HepG2 (cell line): ENCODE results near the gene HARS2. TPM values are rescaled to one million over a fixed set of nuclear protein-coding genes. Genes with fewer than 3 reads are reported as not detected.
A peak's percentile ranks its signal among the peaks of the same experiment; 100 is the strongest.

Source experiments
- ATAC-seq: fragments of 200-7000 bp; cut with Tn5 transposase; 3 replicates; pipeline ENCODE4 v1.9.1; 2020; ENCODE audit warnings: mild to moderate bottlenecking, moderate library complexity
- BruUV-seq: library from RNA; stranded (reverse); fragments of 400-500 nt; replicated peaks from 2 replicates; lab custom pipeline; 2021; lab: Mats Ljungman, UMichigan
- CTCF ChIA-PET: fragments of 300-600 bp; formaldehyde crosslinking; extraction: SDS; loops from one replicate; lab custom pipeline; 2021; ENCODE audit warnings: low total read pairs, inconsistent platforms, low intra/inter-chr PET ratio; lab: Yijun Ruan, JAX
- POLR2A ChIA-PET: fragments of 350-600 bp; sonication (Branson Sonifier 250); formaldehyde crosslinking; loops from one replicate; lab custom pipeline; 2020; ENCODE audit warnings: antibody characterized with exemption, inconsistent platforms; lab: Yijun Ruan, JAX
- DNase-seq: peaks from one replicate; pipeline ENCODE4 v3.0.0-alpha.2; 2015; ENCODE audit warnings: low spot score
- FAIRE-seq: peaks from 3 replicates; lab custom pipeline; 2011; peaks lifted over from hg19 to GRCh38; lab: Jason Lieb, UNC
- H2AFZ ChIP-seq: one replicate; pipeline ENCODE4 v1.6.1; 2011; ENCODE audit warnings: low read length, inconsistent platforms
- H3K27ac ChIP-seq: fragments of 300-600 bp; 3 replicates; pipeline ENCODE4 v1.8.0; 2011; ENCODE audit warnings: mixed run types, mild to moderate bottlenecking, mixed read lengths, low read length, inconsistent platforms; ENCODE audit not compliant: insufficient read depth; ENCODE audit errors: extremely low read length
- H3K27me3 ChIP-seq, 2 experiments: fragments of 200-600 bp in 1 of 2; 2 replicates in 1 of 2; 3 replicates in 1 of 2; pipeline versions ENCODE4 v1.6.0 to v1.8.0; 2011; ENCODE audit warnings: low read length in 2 of 2, mild to moderate bottlenecking in 2 of 2, moderate library complexity in 2 of 2, inconsistent platforms in 1 of 2; ENCODE audit not compliant: insufficient read depth in 2 of 2, control insufficient read depth in 1 of 2
- H3K36me3 ChIP-seq, 2 experiments: fragments of 200-600 bp in 1 of 2; replicated peaks in 1 of 2; 2 replicates in 1 of 2; 3 replicates in 1 of 2; pipeline versions ENCODE4 v1.5.1 to v1.8.0; 2011; ENCODE audit warnings: low read length in 2 of 2, inconsistent platforms in 1 of 2; ENCODE audit not compliant: insufficient read depth in 2 of 2, control insufficient read depth in 1 of 2
- H3K4me1 ChIP-seq: 2 replicates; pipeline ENCODE4 v1.5.1; 2012; ENCODE audit warnings: low read length, inconsistent platforms; ENCODE audit not compliant: insufficient read depth
- H3K4me2 ChIP-seq: 2 replicates; pipeline ENCODE4 v1.6.0; 2011; ENCODE audit warnings: low read depth, low read length, inconsistent platforms
- H3K4me3 ChIP-seq, 3 experiments: fragments of 200-600 bp in 1 of 3; sonication (generic), shearing (Covaris generic) in 1 of 3; replicated peaks in 1 of 3; 2 replicates each; pipeline ENCODE4 v1.5.1; 2011 to 2016; ENCODE audit warnings: low read length in 3 of 3, inconsistent platforms in 2 of 3, low read depth in 2 of 3, mild to moderate bottlenecking in 2 of 3, control low read depth in 1 of 3, mixed read lengths in 1 of 3; ENCODE audit not compliant: insufficient read depth in 1 of 3
- H3K79me2 ChIP-seq: one replicate; pipeline ENCODE4 v1.6.1; 2011; ENCODE audit warnings: low read length, inconsistent platforms; ENCODE audit not compliant: insufficient read depth
- H3K9ac ChIP-seq: 2 replicates; pipeline ENCODE4 v1.6.0; 2011; ENCODE audit warnings: mild to moderate bottlenecking, low read depth, low read length, inconsistent platforms; ENCODE audit not compliant: insufficient read depth
- H3K9me3 ChIP-seq: 2 replicates; pipeline ENCODE4 v1.5.1; 2012; ENCODE audit warnings: mild to moderate bottlenecking, low read length
- H4K20me1 ChIP-seq: 2 replicates; pipeline ENCODE4 v1.6.0; 2011; ENCODE audit warnings: inconsistent platforms, mild to moderate bottlenecking, low read length, moderate library complexity; ENCODE audit not compliant: insufficient read depth
- BRCA1 ChIP-seq: sonication (generic); formaldehyde crosslinking; IDR thresholded peaks from 2 replicates; pipeline ENCODE4 v1.4.0; 2020; ENCODE audit warnings: missing genetic modification reagents
- ISL2 ChIP-seq: sonication (generic); formaldehyde crosslinking; IDR thresholded peaks from 2 replicates; pipeline ENCODE4 v1.5.0; 2020; ENCODE audit warnings: missing genetic modification reagents
- JARID2 ChIP-seq: sonication (generic); formaldehyde crosslinking; IDR thresholded peaks from 2 replicates; pipeline ENCODE4 v1.8.1; 2023; ENCODE audit warnings: missing genetic modification reagents, inconsistent platforms; ENCODE audit not compliant: insufficient replicate concordance
- MED13 ChIP-seq: sonication (generic); formaldehyde crosslinking; IDR thresholded peaks from 2 replicates; pipeline ENCODE4 v1.5.0; 2020; ENCODE audit warnings: missing genetic modification reagents
- NFKBIZ ChIP-seq: IDR thresholded peaks from 2 replicates; pipeline ENCODE4 v1.6.1; 2018; ENCODE audit warnings: missing genetic modification reagents, missing compliant biosample characterization
- NRL ChIP-seq: sonication (generic); formaldehyde crosslinking; IDR thresholded peaks from 2 replicates; pipeline ENCODE4 v1.5.0; 2020; ENCODE audit warnings: missing genetic modification reagents, mild to moderate bottlenecking, moderate library complexity, borderline replicate concordance
- SMAD9 ChIP-seq: sonication (generic); formaldehyde crosslinking; IDR thresholded peaks from 2 replicates; pipeline ENCODE4 v1.5.1; 2020; ENCODE audit warnings: mild to moderate bottlenecking, missing genetic modification reagents
- SP140L ChIP-seq: sonication (generic); formaldehyde crosslinking; IDR thresholded peaks from 2 replicates; pipeline ENCODE4 v1.4.0; 2020; ENCODE audit warnings: missing genetic modification reagents, borderline replicate concordance
- TAF15 ChIP-seq: fragments of 200-400 bp; formaldehyde crosslinking; IDR thresholded peaks from one replicate; pipeline ENCODE4 v1.6.1; 2018; ENCODE audit warnings: mild to moderate bottlenecking, low read depth, low read length; ENCODE audit not compliant: poor library complexity, severe bottlenecking
- ZMAT5 ChIP-seq: sonication (generic); formaldehyde crosslinking; IDR thresholded peaks from 2 replicates; pipeline ENCODE4 v1.5.0; 2020; ENCODE audit warnings: mild to moderate bottlenecking, low read depth, missing genetic modification reagents, borderline replicate concordance
- ZNF296 ChIP-seq: sonication (generic); formaldehyde crosslinking; conservative IDR thresholded peaks from 2 replicates; pipeline ENCODE4 v1.5.0; 2020; ENCODE audit warnings: mild to moderate bottlenecking, missing genetic modification reagents
- ZNF598 ChIP-seq: sonication (generic); formaldehyde crosslinking; IDR thresholded peaks from 2 replicates; pipeline ENCODE4 v1.5.1; 2020; ENCODE audit warnings: mild to moderate bottlenecking, missing genetic modification reagents, borderline replicate concordance
- ZNF704 ChIP-seq: sonication (generic); formaldehyde crosslinking; IDR thresholded peaks from 2 replicates; pipeline ENCODE4 v1.8.1; 2023; ENCODE audit warnings: mild to moderate bottlenecking, inconsistent platforms, moderate library complexity, missing genetic modification reagents, borderline replicate concordance
- ZNF839 ChIP-seq: sonication (generic); formaldehyde crosslinking; IDR thresholded peaks from 2 replicates; pipeline ENCODE4 v1.4.0; 2020; ENCODE audit warnings: missing genetic modification reagents, mild to moderate bottlenecking, borderline replicate concordance
- WGBS: methylation state at CpG from one replicate; pipeline ENCODE4 v1.1.6; 2017; ENCODE audit warnings: low lambda C conversion rate; 5-methylcytosine and 5-hydroxymethylcytosine counted together
- in situ Hi-C: cut with HindIII; loops from 2 replicates; pipeline ENCODE4 v1.10.0; 2017; ENCODE audit warnings: low pct_unique_long_range_greater_than_20kb; ENCODE audit not compliant: extremely low pct_ligation_motif_present
- intact Hi-C: fragments of 100-400 bp; cut with micrococcal nuclease; formaldehyde crosslinking; loops from one replicate; pipeline ENCODE4 v1.10.0; 2022; ENCODE audit not compliant: unreplicated experiment
- polyA plus RNA-seq, 8 experiments: library from polyadenylated mRNA; depleted of rRNA in 3 of 8; stranded (reverse) in 7 of 8; unstranded in 1 of 8; fragments of >200 nt; fragmentation: Illumina TruSeq in 4 of 8; extraction: Trizol in 4 of 8; gene quantifications; 2 replicates each; pipeline versions ENCODE4 v1.2.1 to v1.2.3, GENCODE V29; 2011 to 2016; ENCODE audit warnings: low read depth in 4 of 8, missing spikeins in 1 of 8, mixed read lengths in 1 of 8; ENCODE audit not compliant: insufficient read depth in 1 of 8
- total RNA-seq, 5 experiments: library from RNA; depleted of rRNA; stranded (reverse); fragments of >200 nt; fragmentation: Illumina TruSeq; extraction: Trizol; gene quantifications; 2 replicates each; pipeline ENCODE4 v1.2.3, GENCODE V29; 2016; ENCODE audit warnings: low read depth in 1 of 5
- TF ChIP-seq, protein P1 (sequence below): sonication (generic); formaldehyde crosslinking; IDR thresholded peaks from 2 replicates; pipeline ENCODE4 v1.8.0; 2022; ENCODE audit warnings: low read depth, missing genetic modification reagents
- TF ChIP-seq, protein P2 (sequence below): sonication (generic); formaldehyde crosslinking; IDR thresholded peaks from 2 replicates; pipeline ENCODE4 v1.8.0; 2022; ENCODE audit warnings: mild to moderate bottlenecking, missing genetic modification reagents, borderline replicate concordance

Gene HARS2
- total and polyA plus RNA-seq, 2 of the 13 experiments (the other 11 are each of a cell fraction or from before 2014, with no cell fraction given): 17.9 to 25.8 TPM

DNA sequence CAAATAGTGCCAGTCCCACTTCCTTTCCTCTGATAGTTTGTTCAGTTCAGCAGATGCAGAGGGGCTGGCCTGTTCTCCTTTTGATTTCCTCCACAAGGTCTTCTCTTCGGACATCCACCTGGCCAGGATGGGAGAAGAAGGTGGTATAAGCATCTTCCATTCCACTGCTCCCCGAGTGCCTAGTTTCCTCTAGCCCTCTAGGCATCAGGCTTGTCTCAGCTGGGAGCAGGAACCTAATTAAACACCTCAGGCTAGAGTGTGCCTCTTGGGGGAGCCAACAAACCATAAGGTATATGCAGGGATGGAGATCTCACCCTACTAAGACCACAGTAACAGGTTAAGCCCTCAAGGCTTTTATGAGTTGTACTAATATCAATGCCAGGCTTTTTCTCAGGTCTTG lies 17.0 kb upstream of the HARS2 start:
- intact Hi-C loops: no loop called here
- BruUV-seq: no TSS peak
- Histone ChIP-seq H3K36me3 (peaks cover 27 to 56% of the 10 kb centered on the region in 2 experiments; a peak in 4 of 5 replicates), H3K4me2 (no peak overlapping the region), H3K79me2 (no peaks in the 10 kb centered on the region), H3K27me3 (no peaks in the 10 kb centered on the region), H3K9me3 (no peaks in the 10 kb centered on the region), H3K9ac (no peak overlapping the region)
- FAIRE-seq (no peak), ATAC-seq (peak; percentile 21)
- POLR2A ChIA-PET: no interaction called here
- TF ChIP-seq MED13 (CRISPR knock-in tag) (no peak), BRCA1 (CRISPR knock-in tag) (no peak), ZMAT5 (CRISPR knock-in tag) (no peak), SP140L (CRISPR knock-in tag) (no peak), NRL (CRISPR knock-in tag) (no peak), JARID2 (CRISPR knock-in tag) (no peak), ZNF704 (no peak), SMAD9 (no peak), ISL2 (CRISPR knock-in tag) (no peak), ZNF839 (CRISPR knock-in tag) (no peak), ZNF598 (no peak), ZNF296 (CRISPR knock-in tag) (no peak), TAF15 (no peak), NFKBIZ (CRISPR knock-in tag) (no peak)
- TF ChIP-seq, protein P1, sequence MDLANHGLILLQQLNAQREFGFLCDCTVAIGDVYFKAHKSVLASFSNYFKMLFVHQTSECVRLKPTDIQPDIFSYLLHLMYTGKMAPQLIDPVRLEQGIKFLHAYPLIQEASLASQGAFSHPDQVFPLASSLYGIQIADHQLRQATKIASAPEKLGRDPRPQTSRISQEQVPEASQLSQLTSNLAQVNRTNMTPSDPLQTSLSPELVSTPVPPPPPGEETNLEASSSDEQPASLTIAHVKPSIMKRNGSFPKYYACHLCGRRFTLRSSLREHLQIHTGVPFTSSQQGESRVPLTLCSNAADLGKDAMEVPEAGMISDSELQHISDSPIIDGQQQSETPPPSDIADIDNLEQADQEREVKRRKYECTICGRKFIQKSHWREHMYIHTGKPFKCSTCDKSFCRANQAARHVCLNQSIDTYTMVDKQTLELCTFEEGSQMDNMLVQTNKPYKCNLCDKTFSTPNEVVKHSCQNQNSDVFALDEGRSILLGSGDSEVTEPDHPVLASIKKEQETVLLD (CRISPR knock-in tag): no peak
- TF ChIP-seq, protein P2, sequence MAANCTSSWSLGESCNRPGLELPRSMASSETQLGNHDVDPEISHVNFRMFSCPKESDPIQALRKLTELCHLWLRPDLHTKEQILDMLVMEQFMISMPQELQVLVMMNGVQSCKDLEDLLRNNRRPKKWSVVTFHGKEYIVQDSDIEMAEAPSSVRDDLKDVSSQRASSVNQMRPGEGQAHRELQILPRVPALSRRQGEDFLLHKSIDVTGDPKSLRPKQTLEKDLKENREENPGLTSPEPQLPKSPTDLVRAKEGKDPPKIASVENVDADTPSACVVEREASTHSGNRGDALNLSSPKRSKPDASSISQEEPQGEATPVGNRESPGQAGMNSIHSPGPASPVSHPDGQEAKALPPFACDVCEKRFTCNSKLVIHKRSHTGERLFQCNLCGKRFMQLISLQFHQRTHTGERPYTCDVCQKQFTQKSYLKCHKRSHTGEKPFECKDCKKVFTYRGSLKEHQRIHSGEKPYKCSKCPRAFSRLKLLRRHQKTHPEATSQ: no peak
- TF ChIP-seq, all 625 proteins: peak for 0
- H3K4me1 ChIP-seq: no peaks in the 10 kb centered on the region
- H3K4me3 ChIP-seq: no peak overlapping the region
- WGBS: 91% methylated on average over 2 of the region's 2 CpGs
- H4K20me1 ChIP-seq: no peaks in the 10 kb centered on the region
- H3K27ac ChIP-seq: no peak overlapping the region
- DNase-seq: no peak
- CTCF ChIA-PET: no interaction called here
- in situ Hi-C loops: no loop called here
- H2AFZ ChIP-seq: no peak overlapping the region
